ENCODE data around the gene TXNRD3. TPM values are rescaled to one million over a fixed set of nuclear protein-coding genes. Genes with fewer than 3 reads are reported as not detected.
"Not testable (repeated sequence)": the region's sequence is repeated elsewhere in the genome, so short reads cannot be mapped to it uniquely, and the experiment has no call there.

TXNRD3 gene
- total and polyA plus RNA-seq, 2 of the 4 experiments (the other 2 are of a cell fraction) = 3.9 to 8.4 TPM

GRCh38 chr3:126591515-126591914 lies 63.4 kb downstream of the TXNRD3 start:
- WGBS, 2 experiments (ENCODE audit: extremely low coverage in 2 of 2, insufficient read length in 1 of 2) = 20% methylated on average over 1 of the region's 5 CpGs; no CpG with 5 or more reads in 1 of the 2 experiments
- H3K27me3 ChIP-seq (ENCODE audit: control insufficient read depth, insufficient read depth, low read length); H3K56ac ChIP-seq (ENCODE audit: extremely low read depth, insufficient read depth, low read length); POLR2A ChIA-PET (ENCODE audit: unreplicated experiment); H2BK5ac ChIP-seq (ENCODE audit: low read depth, low read length, poor library complexity, severe bottlenecking); H2AK9ac ChIP-seq (replicated peaks; ENCODE audit: low read depth, low read length, poor library complexity); intact Hi-C loops (cut with micrococcal nuclease); DNase-seq; H3K4me2 ChIP-seq (ENCODE audit: low read depth, low read length); H2AFZ ChIP-seq (replicated peaks; ENCODE audit: low read length, poor library complexity); H4K8ac ChIP-seq (ENCODE audit: low read depth in 2 of 2, low read length in 2 of 2); H3K4me3 ChIP-seq (ENCODE audit: insufficient read depth, low read depth, low read length); H3K79me1 ChIP-seq (ENCODE audit: low read depth in 1 of 2, low read length in 2 of 2); H4K5ac ChIP-seq (ENCODE audit: low read depth, low read length); H3K9me1 ChIP-seq (ENCODE audit: insufficient read depth, low read length); H3K14ac ChIP-seq (replicated peaks; ENCODE audit: low read depth, low read length); H3K18ac ChIP-seq (ENCODE audit: low read depth, low read length); H3K27ac ChIP-seq (ENCODE audit: insufficient read depth, low read length); H2BK20ac ChIP-seq (ENCODE audit: low read depth, low read length); in situ Hi-C loops (cut with MboI; ENCODE audit: low sequenced_read_pairs); BruUV-seq (replicated peaks); H2BK120ac ChIP-seq (ENCODE audit: low read depth, low read length); dilution Hi-C loops (cut with HindIII; ENCODE audit: low sequenced_read_pairs, unreplicated experiment); H3K9ac ChIP-seq (ENCODE audit: low read depth, low read length); H4K91ac ChIP-seq (ENCODE audit: insufficient read depth, low read depth, low read length); H4K20me1 ChIP-seq (ENCODE audit: insufficient read depth, low read length); H3K9me3 ChIP-seq (ENCODE audit: control insufficient read depth, insufficient read depth, low read length); H3K23ac ChIP-seq (ENCODE audit: low read depth, low read length); H3K4me1 ChIP-seq (ENCODE audit: control insufficient read depth, insufficient read depth, low read length); H2BK15ac ChIP-seq (ENCODE audit: low read depth, low read length); CTCF ChIA-PET; H3K36me3 ChIP-seq (ENCODE audit: control insufficient read depth, insufficient read depth, low read length); ATAC-seq (ENCODE audit: low read depth); H2AK5ac ChIP-seq (ENCODE audit: low read depth, low read length); H3K4ac ChIP-seq (ENCODE audit: low read depth, low read length): not testable (repeated sequence)
